NB4 (cell line): ENCODE results near the gene GALNT18.

Experiments used
- DNase-seq: peaks from one replicate; pipeline ENCODE4 v3.0.0; 2010; ENCODE audit warnings: low read depth
- H3K4me3 ChIP-seq: one replicate; pipeline ENCODE4 v1.5.1; 2011; ENCODE audit warnings: mild to moderate bottlenecking, low read depth, low read length, moderate library complexity
- MYC ChIP-seq: IDR thresholded peaks from 2 replicates; pipeline ENCODE4 v1.6.1; 2011; ENCODE audit warnings: low read depth, low read length
- POLR2A ChIP-seq: IDR thresholded peaks from 2 replicates; pipeline ENCODE4 v1.6.1; 2011; ENCODE audit warnings: mild to moderate bottlenecking; ENCODE audit not compliant: insufficient read length; ENCODE audit errors: extremely low read depth
- TF ChIP-seq, protein P1 (sequence below): IDR thresholded peaks from 2 replicates; pipeline ENCODE4 v1.6.1; 2011; ENCODE audit warnings: low read depth, low read length
- TF ChIP-seq, protein P2 (sequence below): IDR thresholded peaks from one replicate; pipeline ENCODE4 v1.5.1; 2012; ENCODE audit warnings: low read depth, low read length

Gene GALNT18

DNA sequence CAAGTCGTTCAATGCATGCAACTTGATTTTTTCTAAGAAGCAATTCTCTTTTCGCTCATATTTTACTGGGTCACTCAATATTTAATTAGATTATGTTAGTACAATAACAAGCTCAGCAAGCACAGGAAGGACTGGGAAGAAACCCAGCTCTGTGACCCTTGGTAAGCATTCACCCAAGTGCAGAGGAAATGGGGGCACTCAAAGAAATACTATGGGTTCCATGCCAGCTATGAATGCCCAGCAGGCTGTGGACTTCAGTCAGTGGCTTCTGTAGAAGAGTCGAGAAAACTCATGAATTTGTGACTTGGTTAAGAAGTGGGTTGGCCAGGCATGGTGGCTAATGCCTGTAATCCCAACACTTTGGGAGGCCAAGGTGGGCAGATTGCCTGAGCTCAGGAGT lies 123.6 kb downstream of the GALNT18 start:
- no peak overlapping the region for H3K4me3 ChIP-seq
- no peak for DNase-seq
- TF ChIP-seq, protein P1, sequence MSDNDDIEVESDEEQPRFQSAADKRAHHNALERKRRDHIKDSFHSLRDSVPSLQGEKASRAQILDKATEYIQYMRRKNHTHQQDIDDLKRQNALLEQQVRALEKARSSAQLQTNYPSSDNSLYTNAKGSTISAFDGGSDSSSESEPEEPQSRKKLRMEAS = no peak

- DNase-seq = no peak
- no peak overlapping the region for H3K4me3 ChIP-seq
- TF ChIP-seq, protein P1 = no peak
- TF ChIP-seq MYC (no peak), POLR2A (no peak)
- TF ChIP-seq, protein P2, sequence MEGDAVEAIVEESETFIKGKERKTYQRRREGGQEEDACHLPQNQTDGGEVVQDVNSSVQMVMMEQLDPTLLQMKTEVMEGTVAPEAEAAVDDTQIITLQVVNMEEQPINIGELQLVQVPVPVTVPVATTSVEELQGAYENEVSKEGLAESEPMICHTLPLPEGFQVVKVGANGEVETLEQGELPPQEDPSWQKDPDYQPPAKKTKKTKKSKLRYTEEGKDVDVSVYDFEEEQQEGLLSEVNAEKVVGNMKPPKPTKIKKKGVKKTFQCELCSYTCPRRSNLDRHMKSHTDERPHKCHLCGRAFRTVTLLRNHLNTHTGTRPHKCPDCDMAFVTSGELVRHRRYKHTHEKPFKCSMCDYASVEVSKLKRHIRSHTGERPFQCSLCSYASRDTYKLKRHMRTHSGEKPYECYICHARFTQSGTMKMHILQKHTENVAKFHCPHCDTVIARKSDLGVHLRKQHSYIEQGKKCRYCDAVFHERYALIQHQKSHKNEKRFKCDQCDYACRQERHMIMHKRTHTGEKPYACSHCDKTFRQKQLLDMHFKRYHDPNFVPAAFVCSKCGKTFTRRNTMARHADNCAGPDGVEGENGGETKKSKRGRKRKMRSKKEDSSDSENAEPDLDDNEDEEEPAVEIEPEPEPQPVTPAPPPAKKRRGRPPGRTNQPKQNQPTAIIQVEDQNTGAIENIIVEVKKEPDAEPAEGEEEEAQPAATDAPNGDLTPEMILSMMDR = no peak
Observed at GRCh38 chr11:11496879-11497278, 124.9 kb downstream of the GALNT18 start.

DNA sequence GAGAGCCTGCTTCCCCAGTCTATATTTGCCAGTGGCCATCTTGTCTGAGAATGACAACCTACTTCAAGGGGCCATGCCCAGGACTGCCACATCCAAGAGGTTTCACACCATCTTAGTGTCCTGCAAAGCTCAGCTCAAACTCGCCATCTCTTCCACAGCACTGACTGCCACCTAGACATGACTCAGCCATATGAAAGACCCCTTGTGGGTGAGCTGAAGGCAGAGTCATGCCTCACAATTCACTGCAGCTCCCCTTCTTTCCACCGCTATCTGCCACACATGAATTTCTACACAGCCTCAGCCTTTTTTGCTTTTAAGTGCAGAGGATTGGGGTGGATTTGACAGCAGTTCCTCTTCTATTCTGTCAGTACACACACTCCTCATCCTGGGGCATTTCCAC lies 127.5 kb downstream of the GALNT18 start:
- no peak overlapping the region for H3K4me3 ChIP-seq
- no peak for TF ChIP-seq POLR2A
- TF ChIP-seq, protein P2 = no peak
- TF ChIP-seq MYC = no peak
- TF ChIP-seq, protein P1 = no peak
- DNase-seq = no peak

GRCh38 chr11:11493698-11494097 lies 128.1 kb downstream of the GALNT18 start:
- no peak for DNase-seq
- no peak overlapping the region for H3K4me3 ChIP-seq
- TF ChIP-seq, protein P2 = no peak
- TF ChIP-seq MYC (no peak), POLR2A (no peak)

DNA sequence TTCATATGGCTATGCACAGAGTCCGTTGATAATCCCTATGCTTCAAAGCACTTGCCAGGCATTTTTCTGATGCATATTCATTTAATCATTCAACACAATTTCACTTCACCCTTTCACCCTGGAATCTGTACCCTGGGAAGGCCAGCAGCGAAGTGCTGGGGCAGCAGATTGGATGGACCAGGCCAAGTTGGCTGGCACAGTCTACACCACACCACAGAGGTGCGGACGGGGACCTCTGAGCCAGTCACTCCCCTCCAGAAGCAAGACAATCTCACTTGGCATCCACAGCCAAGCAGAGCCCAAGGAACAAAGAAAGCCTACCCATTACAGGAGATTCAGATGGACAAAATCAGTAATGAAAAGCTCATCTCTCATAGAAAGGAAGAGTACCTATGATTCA lies 130.2 kb downstream of the GALNT18 start:
- DNase-seq = no peak
- TF ChIP-seq, protein P1 = no peak
- TF ChIP-seq MYC (no peak), POLR2A (no peak)
- TF ChIP-seq, protein P2 = no peak

DNA sequence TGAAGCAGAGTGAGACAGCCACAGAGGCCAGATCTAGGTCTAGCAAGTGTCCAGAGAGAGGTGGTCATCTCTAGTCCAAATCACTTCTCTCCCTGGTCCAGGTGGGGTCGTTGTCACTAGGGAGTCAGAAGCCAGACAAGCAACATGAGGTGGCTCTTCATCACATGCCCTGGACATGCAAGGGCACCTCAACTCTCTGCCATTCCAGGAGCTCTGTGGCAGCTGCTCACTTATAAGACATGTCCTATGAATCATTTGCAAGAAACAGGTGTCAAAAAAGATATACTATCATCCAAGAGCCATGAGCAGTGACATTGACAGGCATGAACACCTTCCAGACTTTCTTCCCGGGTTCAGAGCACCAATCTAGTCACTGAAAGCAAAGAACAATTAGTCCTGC lies 130.8 kb downstream of the GALNT18 start:
- no peak overlapping the region for H3K4me3 ChIP-seq
- DNase-seq = no peak
- TF ChIP-seq, protein P2 = no peak
- no peak for TF ChIP-seq MYC
- TF ChIP-seq, protein P1 = no peak
- TF ChIP-seq POLR2A = no peak

More for the DNA sequence above, 130.2 kb downstream of the GALNT18 start:
- H3K4me3 ChIP-seq = no peak overlapping the region
